NCI-H526 treated with DMSO at 0.1 percent for 48 hours (cell line): Measurements from ENCODE around the gene LAMC1.
A peak's percentile ranks its signal among the peaks of the same experiment; 100 is the strongest.
"Not testable (repeated sequence)": the region's sequence is repeated elsewhere in the genome, so short reads cannot be mapped to it uniquely, and the experiment has no call there.

ENCODE experiments used
- DNase-seq: peaks from one replicate; lab custom pipeline; 2025; lab: John Stamatoyannopoulos, UW

The LAMC1 gene

GRCh38 chr1:183043872-183044854 is 20.9 kb downstream of the LAMC1 start:
- no peak for DNase-seq

- no peak for DNase-seq
These were observed 21.9 kb downstream of the LAMC1 start for GRCh38 chr1:183044893-183045649.

- no peak for DNase-seq
These were observed 25.2 kb downstream of the LAMC1 start for GRCh38 chr1:183048087-183049085.

- DNase-seq = no peak
These were observed 28.3 kb downstream of the LAMC1 start for GRCh38 chr1:183051546-183051945.

GRCh38 chr1:183052861-183053260 is 29.6 kb downstream of the LAMC1 start:
- no peak for DNase-seq

GRCh38 chr1:183058851-183059502 is 35.8 kb downstream of the LAMC1 start:
- no peak for DNase-seq

- DNase-seq = no peak
These were observed 38.0 kb downstream of the LAMC1 start for GRCh38 chr1:183061194-183061593.

- DNase-seq = no peak
These were observed 40.1 kb downstream of the LAMC1 start for GRCh38 chr1:183063349-183063748.

GRCh38 chr1:183065168-183065706 is 42.0 kb downstream of the LAMC1 start:
- no peak for DNase-seq

- DNase-seq = not testable (repeated sequence)
These were observed 43.2 kb downstream of the LAMC1 start for GRCh38 chr1:183066432-183066831.

GRCh38 chr1:183069562-183070216 is 46.5 kb downstream of the LAMC1 start:
- DNase-seq = no peak

- no peak for DNase-seq
These were observed 47.2 kb downstream of the LAMC1 start for GRCh38 chr1:183070234-183070922.

GRCh38 chr1:183070923-183071618 is 47.9 kb downstream of the LAMC1 start:
- DNase-seq = peak; percentile 94

- not testable (repeated sequence) for DNase-seq
These were observed 49.4 kb downstream of the LAMC1 start for GRCh38 chr1:183072595-183072994.

GRCh38 chr1:183073320-183073719 is 50.1 kb downstream of the LAMC1 start:
- DNase-seq = no peak

- no peak for DNase-seq
These were observed 51.0 kb downstream of the LAMC1 start for GRCh38 chr1:183074215-183074614.

GRCh38 chr1:183075861-183076260 is 52.6 kb downstream of the LAMC1 start:
- no peak for DNase-seq

- DNase-seq = no peak
These were observed 53.9 kb downstream of the LAMC1 start for GRCh38 chr1:183077097-183077496.
